SKM-1 (cell line): ENCODE results near the gene DCTN2.
"Not testable (repeated sequence)": the region's sequence is repeated elsewhere in the genome, so short reads cannot be mapped to it uniquely, and the experiment has no call there.

Experiments
- DNase-seq: peaks from one replicate; lab custom pipeline; 2025; ENCODE audit not compliant: unreplicated experiment; lab: John Stamatoyannopoulos, UW

The DCTN2 gene

GRCh38 chr12:57517187-57517586, 29.8 kb downstream of the DCTN2 start:
- no peak for DNase-seq

DNA sequence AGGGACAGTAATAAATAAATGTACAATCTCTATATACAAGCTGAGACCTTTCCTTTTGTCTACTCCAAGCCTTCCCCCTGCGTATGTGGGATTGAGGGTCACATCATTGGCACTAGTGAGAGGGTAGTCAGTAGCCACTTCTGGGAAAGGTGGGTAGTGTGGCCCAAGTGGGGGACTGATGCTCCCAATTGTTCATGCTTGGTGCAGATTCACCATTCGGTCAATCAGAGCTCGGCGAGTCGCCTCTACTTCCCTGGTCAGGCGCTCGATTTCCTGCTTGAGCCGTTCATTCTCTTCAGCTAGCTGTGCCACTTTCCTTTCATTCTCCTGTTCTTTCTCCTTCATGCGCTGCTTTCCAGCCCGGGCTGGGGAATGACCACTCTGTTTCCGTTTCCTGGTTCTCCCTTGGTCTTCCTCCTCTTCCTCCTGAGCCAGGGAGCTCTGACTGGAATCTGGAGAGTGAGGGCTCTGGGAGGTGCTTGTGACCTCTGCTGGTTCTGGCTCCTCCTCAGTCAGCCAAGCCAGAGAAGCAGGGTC, 30.3 kb downstream of the DCTN2 start:
- no peak for DNase-seq

GRCh38 chr12:57515934-57516541, 31.0 kb downstream of the DCTN2 start:
- DNase-seq = no peak

GRCh38 chr12:57515408-57515933, 31.5 kb downstream of the DCTN2 start:
- DNase-seq = no peak

- no peak for DNase-seq
These were observed 32.1 kb downstream of the DCTN2 start for GRCh38 chr12:57514720-57515407.

- DNase-seq = not testable (repeated sequence)
These were observed 32.7 kb downstream of the DCTN2 start for GRCh38 chr12:57514246-57514645.

GRCh38 chr12:57513677-57514076, 33.3 kb downstream of the DCTN2 start:
- DNase-seq = not testable (repeated sequence)

GRCh38 chr12:57513266-57513665, 33.7 kb downstream of the DCTN2 start:
- DNase-seq = no peak

DNA sequence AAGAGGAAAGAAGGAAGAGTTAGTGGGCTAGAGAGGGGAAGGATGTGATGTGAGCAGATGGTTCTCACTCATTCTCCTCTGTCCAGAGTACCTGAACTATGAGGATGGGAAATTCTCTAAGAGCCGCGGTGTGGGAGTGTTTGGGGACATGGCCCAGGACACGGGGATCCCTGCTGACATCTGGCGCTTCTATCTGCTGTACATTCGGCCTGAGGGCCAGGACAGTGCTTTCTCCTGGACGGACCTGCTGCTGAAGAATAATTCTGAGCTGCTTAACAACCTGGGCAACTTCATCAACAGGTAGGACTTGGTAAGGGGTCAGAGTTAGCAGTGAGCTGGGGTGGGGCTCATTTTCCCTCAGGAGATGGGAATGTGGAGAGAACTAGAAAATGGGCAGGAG, 34.3 kb downstream of the DCTN2 start:
- no peak for DNase-seq

DNA sequence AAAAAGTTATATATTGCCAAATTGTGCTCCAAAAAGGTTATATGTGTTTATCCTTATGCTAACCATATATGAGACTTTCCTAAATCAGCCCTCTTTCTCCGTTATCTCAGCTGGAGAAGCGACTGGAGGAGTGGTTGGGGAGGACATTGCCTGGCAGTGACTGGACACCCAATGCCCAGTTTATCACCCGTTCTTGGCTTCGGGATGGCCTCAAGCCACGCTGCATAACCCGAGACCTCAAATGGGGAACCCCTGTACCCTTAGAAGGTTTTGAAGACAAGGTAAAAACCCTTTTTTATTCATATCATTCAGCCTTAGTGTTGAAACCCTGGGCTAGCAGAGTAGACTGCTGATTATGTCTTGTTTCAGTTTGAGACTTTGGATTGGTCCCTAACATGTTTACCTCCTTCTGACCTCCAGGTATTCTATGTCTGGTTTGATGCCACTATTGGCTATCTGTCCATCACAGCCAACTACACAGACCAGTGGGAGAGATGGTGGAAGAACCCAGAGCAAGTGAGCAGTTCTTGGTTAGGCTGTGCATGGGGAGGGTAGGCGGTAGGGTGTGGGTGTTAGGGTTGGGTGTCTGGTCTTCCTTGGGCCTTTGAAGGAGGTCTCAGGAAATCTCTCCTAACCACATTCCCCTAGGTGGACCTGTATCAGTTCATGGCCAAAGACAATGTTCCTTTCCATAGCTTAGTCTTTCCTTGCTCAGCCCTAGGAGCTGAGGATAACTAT, 35.2 kb downstream of the DCTN2 start:
- DNase-seq = no peak

DNA sequence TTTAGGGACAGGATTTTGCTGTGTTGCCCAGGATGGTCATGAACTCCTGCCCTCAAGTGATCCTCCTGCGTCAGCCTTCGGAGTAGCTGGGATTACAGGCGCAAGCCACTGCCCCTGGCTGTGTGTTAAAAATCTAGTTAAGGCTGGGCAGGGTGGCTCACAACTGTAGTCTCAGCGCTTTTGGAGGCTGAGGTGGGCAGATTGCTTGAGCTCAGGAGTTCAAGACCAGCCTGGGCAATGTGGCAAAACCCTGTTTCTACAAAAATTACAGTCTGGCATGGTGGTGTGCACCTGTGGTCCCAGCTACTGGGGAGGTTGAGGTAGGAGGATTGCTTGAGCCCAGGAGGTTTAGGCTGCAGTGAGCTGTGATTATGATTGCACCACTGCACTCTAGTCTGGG, 35.8 kb downstream of the DCTN2 start:
- no peak for DNase-seq

GRCh38 chr12:57507796-57508195, 39.2 kb downstream of the DCTN2 start:
- not testable (repeated sequence) for DNase-seq

GRCh38 chr12:57506541-57506940, 40.5 kb downstream of the DCTN2 start:
- not testable (repeated sequence) for DNase-seq

GRCh38 chr12:57502311-57502969, 44.6 kb downstream of the DCTN2 start:
- DNase-seq = not testable (repeated sequence)

- DNase-seq = no peak
These were observed 46.8 kb downstream of the DCTN2 start for GRCh38 chr12:57500213-57500612.

- DNase-seq = no peak
These were observed 48.4 kb downstream of the DCTN2 start for GRCh38 chr12:57498571-57498970.

DNA sequence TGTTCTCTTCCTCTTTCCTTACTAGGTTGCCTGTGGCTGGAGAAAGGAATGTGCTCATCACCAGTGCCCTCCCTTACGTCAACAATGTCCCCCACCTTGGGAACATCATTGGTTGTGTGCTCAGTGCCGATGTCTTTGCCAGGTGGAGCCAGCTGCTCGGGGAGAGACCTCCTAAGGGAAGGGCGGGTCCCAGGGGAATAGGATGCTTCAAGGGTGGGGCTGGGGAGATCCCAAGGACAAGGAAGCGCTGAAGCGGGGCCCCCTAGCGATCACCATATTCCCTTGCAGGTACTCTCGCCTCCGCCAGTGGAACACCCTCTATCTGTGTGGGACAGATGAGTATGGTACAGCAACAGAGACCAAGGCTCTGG, 48.9 kb downstream of the DCTN2 start:
- no peak for DNase-seq

GRCh38 chr12:57497223-57498131, 49.5 kb downstream of the DCTN2 start:
- no peak for DNase-seq

DNA sequence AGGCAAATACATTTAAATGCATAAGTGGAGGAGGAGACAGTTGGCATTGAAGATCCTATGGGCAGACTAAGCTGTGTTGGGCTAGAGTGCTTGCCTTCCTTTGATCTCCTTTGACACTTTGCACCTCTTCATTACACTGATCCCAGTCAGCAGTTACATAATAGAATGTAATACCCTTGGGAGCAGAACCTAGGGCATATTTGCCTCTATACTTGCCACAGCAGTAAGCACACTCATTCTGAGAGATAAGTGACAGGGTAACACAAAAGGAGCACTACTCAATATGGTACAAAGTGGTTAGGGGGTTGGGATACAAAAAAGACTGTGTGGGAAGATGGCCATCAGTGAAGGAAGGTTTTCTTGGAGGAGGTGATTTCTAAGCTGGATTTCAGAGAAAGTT, 50.2 kb downstream of the DCTN2 start:
- DNase-seq = no peak

GRCh38 chr12:57495051-57495701, 51.8 kb downstream of the DCTN2 start:
- DNase-seq = not testable (repeated sequence)
